PFSK-1 (cell line): ENCODE results near the gene SELENOP.

ENCODE experiments used
- POLR2AphosphoS5 ChIP-seq: IDR thresholded peaks from 2 replicates; pipeline ENCODE4 v1.6.1; 2012; ENCODE audit warnings: low read depth, mild to moderate bottlenecking, control low read depth, low read length, moderate library complexity
- TAF1 ChIP-seq: IDR thresholded peaks from 2 replicates; pipeline ENCODE4 v1.6.1; 2012; ENCODE audit warnings: low read length, control low read depth, borderline replicate concordance; ENCODE audit not compliant: insufficient read depth

DNA sequence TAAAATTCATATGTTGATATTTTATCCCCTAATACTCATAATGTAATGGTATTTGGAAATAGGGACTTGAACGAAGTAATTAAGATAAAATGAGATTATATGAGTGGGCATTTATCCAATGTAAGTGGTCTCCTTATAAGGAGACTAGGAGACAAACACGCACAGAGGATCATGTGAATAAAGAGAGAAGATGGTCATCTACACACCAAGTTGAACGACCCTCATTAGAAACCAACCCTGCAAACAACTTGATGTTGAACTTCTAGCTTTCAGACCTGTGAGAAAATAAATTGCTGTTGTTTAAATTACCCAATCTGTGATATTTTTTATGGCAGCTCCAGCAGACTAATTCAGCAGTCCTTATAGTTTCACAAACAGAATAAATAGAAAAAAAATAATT is 27.5 kb upstream of the SELENOP start:
- TF ChIP-seq TAF1 (no peak), POLR2AphosphoS5 (no peak)
